Activated CD4-positive, alpha-beta T cell treated with anti-CD3 and anti-CD28 coated beads, Interleukin-10, Interleukin-2, amounts not matched to agents 100 ng/mL and 50 ng/mL, durations not matched to agents 16 hours and 8 hours (primary cell): ENCODE results near the gene DDX23.

ENCODE experiments used
- DNase-seq: peaks from one replicate; pipeline ENCODE4 v3.0.0-alpha.2; 2020

Gene DDX23

GRCh38 chr12:48794870-48795269 is 57.1 kb downstream of the DDX23 start:
- no peak for DNase-seq

- DNase-seq = no peak
Observed at GRCh38 chr12:48793696-48794095, 58.3 kb downstream of the DDX23 start.

DNA sequence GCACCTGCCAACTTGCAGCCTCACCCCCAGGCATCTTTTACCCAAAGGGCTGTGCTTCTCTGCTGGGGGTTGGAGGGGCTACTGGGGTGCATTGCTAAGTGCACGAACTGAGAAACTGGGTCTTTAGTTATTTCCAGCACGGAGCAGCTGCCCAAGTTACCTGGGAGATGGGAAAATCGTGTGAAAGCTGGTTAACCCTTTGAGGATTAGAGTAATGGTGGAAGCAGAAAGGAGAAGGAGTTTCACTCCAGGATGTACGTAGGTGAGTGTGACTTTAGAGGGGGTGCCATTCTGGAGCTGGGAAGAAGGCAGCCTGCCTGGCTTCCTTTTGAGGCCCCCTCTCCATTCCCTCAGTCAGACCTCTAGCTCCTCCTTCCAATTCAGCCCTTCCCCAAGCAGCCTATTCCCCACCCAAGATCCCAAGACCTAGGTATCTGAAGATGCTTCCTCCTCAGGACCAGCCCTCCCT is 62.1 kb downstream of the DDX23 start:
- DNase-seq = no peak

GRCh38 chr12:48788854-48789775 is 62.8 kb downstream of the DDX23 start, which contains the start of gene ADCY6:
ADCY6 (minus strand) TSS chr12:48789089; CDS start chr12:48783434, 5,655 bp downstream.
- no peak for DNase-seq

DNA sequence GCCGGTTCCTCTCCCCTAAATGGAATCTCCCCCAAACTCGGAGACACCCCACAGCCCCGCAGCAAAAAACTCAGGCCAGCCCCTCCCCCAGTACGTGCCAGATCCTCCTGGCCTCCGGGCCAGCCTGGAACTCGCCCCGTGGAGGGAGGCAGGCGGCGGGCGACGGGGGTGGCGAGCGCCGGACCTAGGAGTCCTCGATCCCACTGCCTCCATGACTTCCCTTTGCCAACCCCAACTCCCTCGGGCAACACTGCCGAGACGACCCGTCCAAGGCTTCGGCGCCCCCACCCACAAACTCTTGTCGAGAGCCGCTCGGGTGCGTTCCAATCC is 63.5 kb downstream of the DDX23 start:
- DNase-seq = no peak

GRCh38 chr12:48787791-48788523 is 64.0 kb downstream of the DDX23 start:
- no peak for DNase-seq

- no peak for DNase-seq
Observed at GRCh38 chr12:48786591-48787544, 65.1 kb downstream of the DDX23 start.

DNA sequence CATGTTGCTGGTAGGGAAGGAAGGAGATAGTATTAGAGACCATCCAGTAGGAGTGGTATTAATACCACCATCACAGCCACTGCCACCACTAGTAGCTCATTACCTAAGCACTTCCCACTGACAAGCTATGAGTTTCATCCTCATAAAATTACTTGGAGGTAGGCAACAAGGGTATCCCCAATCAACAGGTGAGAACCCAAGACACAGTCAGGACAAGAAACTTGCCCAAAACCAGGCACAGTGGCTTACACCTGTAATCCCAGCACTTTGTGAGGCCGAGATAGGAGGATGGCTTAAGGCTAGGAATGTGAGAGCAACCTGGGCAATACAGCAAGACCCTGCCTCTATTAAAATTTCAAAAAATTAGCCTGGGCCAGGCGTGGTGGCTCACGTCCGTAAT is 68.5 kb downstream of the DDX23 start:
- DNase-seq = no peak

GRCh38 chr12:48782457-48783395 is 69.2 kb downstream of the DDX23 start:
- no peak for DNase-seq

DNA sequence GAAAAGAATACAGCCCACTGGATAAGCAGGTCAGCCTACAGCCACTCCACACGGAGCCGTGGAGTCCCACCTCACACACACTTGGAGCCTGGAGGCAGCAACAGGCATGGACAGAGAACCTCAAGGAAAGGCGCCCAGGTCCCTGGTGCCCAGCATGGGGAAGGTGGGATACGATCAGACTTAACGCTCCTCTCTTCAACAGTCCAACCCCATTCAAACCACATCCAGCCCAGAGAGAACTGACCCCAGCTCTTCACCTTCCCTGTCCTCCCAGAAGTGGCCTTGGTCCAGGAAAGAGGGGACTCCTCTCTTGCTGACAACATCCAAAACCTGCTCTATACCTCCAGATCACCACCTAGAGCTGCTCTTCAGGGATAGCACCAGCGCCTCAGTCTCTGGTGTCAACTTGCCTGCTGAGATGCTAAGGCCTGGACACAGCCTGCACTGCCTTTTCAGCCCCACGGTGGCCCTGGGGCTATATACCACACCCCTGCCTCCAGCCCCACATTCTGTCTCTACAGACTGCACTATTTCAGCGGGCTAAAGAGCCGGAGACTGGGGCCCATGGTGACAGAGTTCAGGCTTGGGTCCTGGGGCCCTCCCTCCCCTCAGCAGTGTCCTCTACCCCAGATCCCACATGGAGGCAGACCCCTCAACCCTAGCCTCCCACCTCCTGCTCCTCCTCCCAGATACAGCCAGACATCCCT is 70.1 kb downstream of the DDX23 start:
- no peak for DNase-seq

- no peak for DNase-seq
Observed at GRCh38 chr12:48780381-48781025, 71.5 kb downstream of the DDX23 start.

GRCh38 chr12:48779869-48780268 is 72.1 kb downstream of the DDX23 start:
- DNase-seq = no peak
